Measurements from ENCODE around the gene MICA. TPM values are rescaled to one million over a fixed set of nuclear protein-coding genes. Genes with fewer than 3 reads are reported as not detected.
A peak's percentile ranks its signal among the peaks of the same experiment; 100 is the strongest.

MICA gene
- total and polyA plus RNA-seq, 9 of the 15 experiments (the other 6 are each of a cell fraction or from before 2014, with no cell fraction given): 11.8 to 24.6 (median 16.7) TPM

GRCh38 chr6:31400467-31401289, 2.7 kb upstream of the MICA start (continued):
- TF ChIP-seq CLOCK (CRISPR knock-in tag; IDR thresholded peaks at IDR 0.05; ENCODE audit: borderline replicate concordance): no peak
- no peak for TF ChIP-seq ZNF408 (CRISPR knock-in tag; IDR thresholded peaks at IDR 0.05; ENCODE audit: low read depth)
- TF ChIP-seq FOXO4 (CRISPR knock-in tag; IDR thresholded peaks at IDR 0.05): no peak
- no peak for TF ChIP-seq SMAD3 (CRISPR knock-in tag; conservative IDR thresholded peaks at IDR 0.05)
- no peak for TF ChIP-seq NELFE (IDR thresholded peaks at IDR 0.05; ENCODE audit: insufficient read depth, insufficient read length)
- TF ChIP-seq AFF4 (CRISPR knock-in tag; IDR thresholded peaks at IDR 0.05): peak; percentile 15; the same call in 1 of the 2 replicates
- TF ChIP-seq MTA1 (IDR thresholded peaks at IDR 0.05; ENCODE audit: borderline replicate concordance): 0 out of 2 replicates have a peak, but pooled peaks have one; percentile 23
- no peak for TF ChIP-seq KDM2B (CRISPR knock-in tag; IDR thresholded peaks at IDR 0.05)
- TF ChIP-seq SPI1 (IDR thresholded peaks at IDR 0.05; ENCODE audit: borderline replicate concordance, low read depth, low read length): peak; percentile 27; the same call in 1 of the 2 replicates
- 0 out of 2 replicates have a peak, but pooled peaks have one; percentile 41 for TF ChIP-seq SOX6 (IDR thresholded peaks at IDR 0.05)
- peak; percentile 80 for TF ChIP-seq E4F1 (CRISPR knock-in tag; IDR thresholded peaks at IDR 0.05; ENCODE audit: borderline replicate concordance)
- TF ChIP-seq MTF1 (CRISPR knock-in tag; IDR thresholded peaks at IDR 0.05; ENCODE audit: borderline replicate concordance): no peak
- TF ChIP-seq HOXB6 (CRISPR knock-in tag; IDR thresholded peaks at IDR 0.05; ENCODE audit: borderline replicate concordance): no peak
- TF ChIP-seq ZFP91 (CRISPR knock-in tag; IDR thresholded peaks at IDR 0.05): no peak
